ENCODE data around the gene CDS1. TPM values are rescaled to one million over a fixed set of nuclear protein-coding genes. Genes with fewer than 3 reads are reported as not detected.

Gene CDS1
- total RNA-seq, 2 experiments from 2014 or later: 0.89 to 1.3 TPM

- CTCF ChIA-PET: no interaction called here
Measured at GRCh38 chr4:84697615-84698201, 114.8 kb downstream of the CDS1 start.

GRCh38 chr4:84699001-84699671, 116.2 kb downstream of the CDS1 start:
- Histone ChIP-seq H3K36me3 (ENCODE audit: insufficient read depth, low read length) (no peaks in the 10 kb centered on the region), H3K27ac (ENCODE audit: low read depth in 1 of 2, low read length in 2 of 2) (no peak overlapping the region), H3K27me3 (ENCODE audit: control insufficient read depth in 1 of 2, insufficient read depth in 2 of 2, low read length in 2 of 2) (no peaks in the 10 kb centered on the region), H3K9me3 (ENCODE audit: control insufficient read depth in 1 of 2, insufficient read depth in 1 of 2, low read length in 2 of 2) (no peaks in the 10 kb centered on the region), H3K4me1 (ENCODE audit: insufficient read depth, low read length) (no peaks in the 10 kb centered on the region), H3K4me3 (ENCODE audit: low read length) (no peak overlapping the region)
- Mint-ChIP-seq H3K27ac (no peak overlapping the region), H3K36me3 (ENCODE audit: low read depth) (no peaks in the 10 kb centered on the region), H3K9me3 (no peaks in the 10 kb centered on the region), H3K4me1 (ENCODE audit: low read depth) (no peaks in the 10 kb centered on the region), H3K27me3 (no peaks in the 10 kb centered on the region), H3K4me3 (no peak overlapping the region)
- intact Hi-C loops (cut with DNase I, micrococcal nuclease): no loop called here
- no peak for ATAC-seq (ENCODE audit: poor library complexity)
- POLR2A ChIA-PET: no interaction called here
- TF ChIP-seq CTCF (IDR thresholded peaks at IDR 0.05): no peak
- CTCF ChIA-PET: no interaction called here
- no peak for DNase-seq

More at GRCh38 chr4:84697615-84698201, 114.8 kb downstream of the CDS1 start:
- intact Hi-C loops (cut with DNase I, micrococcal nuclease): no loop called here
- POLR2A ChIA-PET: no interaction called here
- H3K27ac ChIP-seq (ENCODE audit: low read depth in 1 of 2, low read length in 2 of 2): no peak overlapping the region
- DNase-seq (no peak), ATAC-seq (ENCODE audit: poor library complexity) (no peak)
- H3K36me3 Mint-ChIP-seq (ENCODE audit: low read depth): no peaks in the 10 kb centered on the region
- H3K9me3 ChIP-seq (ENCODE audit: control insufficient read depth in 1 of 2, insufficient read depth in 1 of 2, low read length in 2 of 2): no peaks in the 10 kb centered on the region
- no peaks in the 10 kb centered on the region for H3K4me1 ChIP-seq (ENCODE audit: insufficient read depth, low read length)
- no peaks in the 10 kb centered on the region for H3K27me3 Mint-ChIP-seq
- no peak overlapping the region for H3K27ac Mint-ChIP-seq
- no peaks in the 10 kb centered on the region for H3K36me3 ChIP-seq (ENCODE audit: insufficient read depth, low read length)
- H3K4me1 Mint-ChIP-seq (ENCODE audit: low read depth): no peaks in the 10 kb centered on the region
- no peak overlapping the region for H3K4me3 Mint-ChIP-seq
- no peak for TF ChIP-seq CTCF (IDR thresholded peaks at IDR 0.05)
- no peak overlapping the region for H3K4me3 ChIP-seq (ENCODE audit: low read length)
- no peaks in the 10 kb centered on the region for H3K27me3 ChIP-seq (ENCODE audit: control insufficient read depth in 1 of 2, insufficient read depth in 2 of 2, low read length in 2 of 2)
- H3K9me3 Mint-ChIP-seq: no peaks in the 10 kb centered on the region

Other genes starting within 250 kb of the CDS1 start
- gene NKX6-1, start 83.8 kb upstream of the CDS1 start, total RNA-seq: not detected